GM13977 (cell line): ENCODE results near the gene NOP10.

Experiments used
- DNase-seq: peaks from one replicate; pipeline ENCODE4 v3.0.0; 2012; ENCODE audit warnings: low spot score
- in situ Hi-C: fragments of 300-500 bp; cut with MboI; formaldehyde crosslinking; loops from one replicate; pipeline ENCODE4 v1.12.0; 2022; ENCODE audit warnings: low sequenced_read_pairs, low pct_unique_long_range_greater_than_20kb, mixed read lengths, inconsistent platforms; ENCODE audit not compliant: unreplicated experiment
- TF ChIP-seq, protein P1 (sequence below): IDR thresholded peaks from 2 replicates; pipeline ENCODE4 v1.5.1; 2012; ENCODE audit warnings: mild to moderate bottlenecking, control low read depth; ENCODE audit not compliant: insufficient read depth; ENCODE audit errors: extremely low read depth, missing control alignments

Gene NOP10

DNA sequence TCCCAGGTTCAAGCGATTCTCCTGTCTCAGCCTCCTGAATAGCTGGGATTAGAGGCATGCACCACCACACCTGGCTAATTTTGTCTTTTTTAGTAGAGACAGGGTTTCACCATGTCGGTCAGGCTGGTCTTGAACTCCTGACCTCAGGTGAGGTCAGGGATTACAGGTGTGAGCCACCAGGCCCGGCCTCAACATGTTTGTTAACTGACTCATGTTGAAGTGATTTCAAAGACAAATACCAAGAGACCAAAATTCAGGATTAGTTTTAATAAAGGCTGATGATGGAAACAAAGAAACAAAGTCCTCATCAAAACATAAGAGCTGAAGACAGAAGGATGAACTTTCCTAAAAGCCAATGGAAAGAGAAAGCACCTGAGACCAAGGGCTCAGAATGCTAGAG, 41.9 kb downstream of the NOP10 start:
- DNase-seq, result no peak
- TF ChIP-seq, protein P1, sequence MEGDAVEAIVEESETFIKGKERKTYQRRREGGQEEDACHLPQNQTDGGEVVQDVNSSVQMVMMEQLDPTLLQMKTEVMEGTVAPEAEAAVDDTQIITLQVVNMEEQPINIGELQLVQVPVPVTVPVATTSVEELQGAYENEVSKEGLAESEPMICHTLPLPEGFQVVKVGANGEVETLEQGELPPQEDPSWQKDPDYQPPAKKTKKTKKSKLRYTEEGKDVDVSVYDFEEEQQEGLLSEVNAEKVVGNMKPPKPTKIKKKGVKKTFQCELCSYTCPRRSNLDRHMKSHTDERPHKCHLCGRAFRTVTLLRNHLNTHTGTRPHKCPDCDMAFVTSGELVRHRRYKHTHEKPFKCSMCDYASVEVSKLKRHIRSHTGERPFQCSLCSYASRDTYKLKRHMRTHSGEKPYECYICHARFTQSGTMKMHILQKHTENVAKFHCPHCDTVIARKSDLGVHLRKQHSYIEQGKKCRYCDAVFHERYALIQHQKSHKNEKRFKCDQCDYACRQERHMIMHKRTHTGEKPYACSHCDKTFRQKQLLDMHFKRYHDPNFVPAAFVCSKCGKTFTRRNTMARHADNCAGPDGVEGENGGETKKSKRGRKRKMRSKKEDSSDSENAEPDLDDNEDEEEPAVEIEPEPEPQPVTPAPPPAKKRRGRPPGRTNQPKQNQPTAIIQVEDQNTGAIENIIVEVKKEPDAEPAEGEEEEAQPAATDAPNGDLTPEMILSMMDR, result no peak
- in situ Hi-C loops, result loop anchor here (10.0 kb wide), 1 partner anchor 46 kb away; no protein-coding TSS in a partner anchor

DNA sequence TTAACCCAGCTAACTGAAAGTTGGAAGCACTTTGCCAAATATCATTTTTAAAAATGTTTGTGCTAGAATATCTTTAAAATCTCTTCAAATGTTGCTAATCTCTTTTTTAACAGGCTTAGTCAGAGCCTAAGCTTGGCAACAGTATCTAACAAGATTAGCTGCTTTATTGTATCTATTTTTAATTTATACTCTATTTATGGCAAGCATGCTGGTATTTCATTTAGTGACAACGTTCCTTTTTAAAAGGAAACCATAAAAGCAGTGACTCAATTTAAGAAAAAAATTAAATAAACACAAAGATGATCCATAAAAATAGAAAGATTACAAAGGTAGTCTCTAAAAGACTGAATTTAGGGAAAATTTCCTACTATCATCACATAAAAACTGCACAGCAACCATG, 45.9 kb downstream of the NOP10 start:
- no peak for DNase-seq
- in situ Hi-C loops, result no loop called here
- TF ChIP-seq, protein P1, result no peak

DNA sequence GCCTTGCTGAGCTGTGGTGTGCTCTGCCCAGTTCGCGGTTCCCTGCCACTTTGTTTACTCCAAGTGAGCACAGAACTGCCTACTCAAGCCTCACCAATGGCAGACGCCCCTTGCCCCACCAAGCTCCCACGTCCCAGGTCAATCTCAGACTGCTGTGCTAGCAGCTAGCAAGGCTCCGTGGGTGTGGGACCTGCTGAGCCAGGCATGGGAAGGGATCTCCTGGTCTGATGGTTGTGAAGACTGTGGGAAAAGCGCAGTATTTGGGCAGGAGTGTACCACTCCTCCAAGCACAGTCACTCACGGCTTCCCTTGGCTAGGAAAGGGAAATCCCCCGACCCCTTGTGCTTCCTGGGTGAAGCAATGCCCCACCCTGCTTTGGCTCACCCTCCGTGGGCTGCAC, 50.3 kb downstream of the NOP10 start:
- DNase-seq, result no peak
- TF ChIP-seq, protein P1, result no peak
- in situ Hi-C loops, result no loop called here
